Activated CD4-positive, alpha-beta T cell treated with anti-CD3 and anti-CD28 coated beads, Interleukin-2, amount 50 U/mL, for 16 hours (primary cell): Measurements from ENCODE around the gene PLIN5.
"Not testable (repeated sequence)": the region's sequence is repeated elsewhere in the genome, so short reads cannot be mapped to it uniquely, and the experiment has no call there.

ENCODE experiments used
- DNase-seq: peaks from one replicate; pipeline ENCODE4 v3.0.0-alpha.2; 2020

PLIN5 gene

DNA sequence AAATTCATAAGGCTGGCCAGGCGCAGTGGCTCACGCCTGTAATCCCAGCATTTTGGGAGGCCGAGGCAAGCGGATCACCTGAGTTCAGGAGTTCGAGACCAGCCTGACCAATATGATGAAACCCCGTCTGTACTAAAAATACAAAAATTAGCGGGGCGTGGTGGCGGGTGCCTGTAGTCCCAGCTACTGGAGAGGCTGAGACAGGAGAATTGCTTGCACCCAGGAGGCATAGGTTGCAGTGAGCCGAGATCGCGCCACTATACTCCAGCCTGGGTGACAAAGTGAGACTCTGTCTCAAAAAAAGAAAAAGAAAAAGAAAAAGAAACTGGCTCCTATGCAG, 6.8 kb upstream of the PLIN5 start:
- not testable (repeated sequence) for DNase-seq

DNA sequence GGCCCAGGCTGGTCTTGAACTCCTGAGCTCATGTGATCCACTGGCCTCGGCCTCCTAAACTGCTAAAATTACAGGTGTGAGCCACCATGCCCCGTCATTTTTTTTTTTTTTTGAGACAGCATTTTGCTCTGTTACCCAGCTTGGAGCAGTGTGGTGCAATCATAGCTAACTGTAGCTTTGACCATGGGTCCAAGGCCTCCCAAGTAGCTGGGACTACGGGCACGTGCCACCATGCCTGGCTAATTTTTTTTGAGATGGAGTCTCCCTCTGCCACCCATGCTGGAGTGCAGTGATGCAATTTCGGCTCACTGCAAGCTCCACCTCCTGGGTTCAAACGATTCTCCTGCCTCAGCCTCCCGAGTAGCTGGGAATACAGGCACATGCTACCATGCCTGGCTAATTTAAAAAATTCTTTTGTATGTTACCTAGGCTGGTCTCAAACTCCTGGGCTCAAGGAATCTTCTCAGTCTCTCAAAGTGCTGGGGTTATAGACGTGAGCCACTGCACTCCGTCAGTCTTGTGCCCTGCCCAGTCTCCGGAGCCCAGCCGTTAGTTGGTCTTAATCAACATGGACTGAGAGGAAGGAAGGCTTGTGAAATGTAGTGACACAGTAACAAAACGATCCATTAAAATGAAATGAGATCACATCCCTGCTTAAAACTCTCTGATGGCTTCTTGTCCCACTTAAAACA, 6.2 kb upstream of the PLIN5 start:
- DNase-seq: no peak

DNA sequence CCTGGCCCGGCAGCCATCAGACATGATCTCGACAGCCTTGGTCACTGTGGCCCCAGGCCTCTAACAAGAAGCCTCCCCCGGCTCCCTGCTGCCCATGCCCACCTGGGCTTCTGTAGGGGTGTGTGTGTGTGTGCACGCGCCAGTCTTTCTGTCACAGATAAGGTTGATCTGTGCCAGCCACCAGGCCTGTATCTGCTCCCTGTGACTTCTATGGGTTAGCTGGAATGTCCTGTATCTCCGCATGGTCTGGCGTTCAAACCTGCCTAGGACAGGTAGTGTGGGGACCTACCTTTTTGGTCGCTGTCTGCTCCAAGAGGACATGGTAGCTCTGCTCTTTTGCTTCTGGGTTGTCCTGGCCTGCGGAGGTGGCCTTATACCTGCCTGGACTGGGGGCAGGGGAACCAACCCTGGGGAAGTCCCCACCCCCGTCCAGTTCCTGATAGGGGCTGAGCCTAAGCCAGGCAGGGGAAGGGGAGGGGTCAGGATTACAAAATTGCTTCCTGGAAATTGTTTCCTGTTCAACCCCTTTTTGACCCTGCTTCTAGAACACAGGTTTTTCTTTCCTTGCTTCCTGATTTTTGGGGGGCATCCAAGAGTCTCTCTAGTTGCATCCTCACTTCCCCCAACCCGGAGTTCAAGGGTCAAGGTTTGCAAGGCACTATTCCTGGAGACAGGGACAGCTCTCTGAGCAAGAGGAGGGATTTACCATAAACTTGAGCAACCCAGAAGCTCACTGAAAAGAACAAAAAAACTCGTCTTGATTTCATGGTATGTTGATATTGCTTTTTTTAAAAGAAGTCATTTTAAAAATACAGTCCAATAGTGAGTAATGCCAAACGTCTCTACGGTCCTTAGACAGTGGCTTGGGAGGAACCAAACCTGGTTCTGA, 4.9 kb upstream of the PLIN5 start, which contains the start of gene LRG1:
Gene LRG1, minus strand, starts transcription at position 344 of the 889 bp plus-strand sequence. Its CDS starts 23 bp downstream, at position 321.
- DNase-seq: peak; percentile 16

DNA sequence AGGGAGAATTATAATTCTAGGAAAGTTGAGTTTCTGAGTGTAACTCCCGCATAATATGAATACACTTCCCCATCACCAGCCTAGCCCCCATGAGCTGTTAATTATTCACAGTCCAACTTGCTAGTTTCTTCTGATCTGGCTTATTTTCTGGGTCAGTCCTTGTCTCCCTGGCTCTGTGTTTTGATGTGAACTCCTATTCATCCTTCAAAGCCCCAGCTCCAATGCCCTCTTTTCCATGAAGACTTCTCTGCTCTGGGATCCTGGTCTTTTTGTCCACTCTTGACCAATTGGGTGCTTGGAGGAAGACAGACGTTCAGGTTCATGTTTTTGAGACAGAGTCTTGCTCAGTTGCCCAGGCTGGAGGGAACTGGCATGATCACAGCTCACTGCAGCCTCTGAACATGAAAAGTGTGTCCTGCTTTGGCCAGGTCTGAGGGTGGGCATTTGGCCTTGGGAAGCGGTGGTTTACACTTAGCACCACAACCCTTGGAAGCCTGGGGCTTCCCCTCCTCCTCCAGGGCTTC, 4.2 kb upstream of the PLIN5 start:
- DNase-seq: no peak

DNA sequence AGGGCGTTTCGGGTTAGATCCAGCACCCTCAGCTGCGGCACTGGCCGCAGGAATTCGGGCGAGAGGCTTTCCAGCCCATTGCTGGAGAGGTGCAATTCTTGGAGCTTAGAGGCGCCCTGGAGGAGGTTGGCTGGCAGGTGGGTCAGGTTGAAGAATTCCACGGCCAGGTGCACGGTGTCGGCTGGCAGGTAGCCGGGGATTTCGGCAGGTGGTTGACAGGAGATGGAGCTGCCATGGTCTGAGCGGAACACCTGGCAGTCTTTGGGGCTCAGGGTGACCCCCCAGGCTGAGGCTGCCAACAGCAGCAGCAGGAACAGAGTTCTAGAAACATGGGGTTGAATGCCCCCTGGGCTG, 3.6 kb upstream of the PLIN5 start:
- no peak for DNase-seq

DNA sequence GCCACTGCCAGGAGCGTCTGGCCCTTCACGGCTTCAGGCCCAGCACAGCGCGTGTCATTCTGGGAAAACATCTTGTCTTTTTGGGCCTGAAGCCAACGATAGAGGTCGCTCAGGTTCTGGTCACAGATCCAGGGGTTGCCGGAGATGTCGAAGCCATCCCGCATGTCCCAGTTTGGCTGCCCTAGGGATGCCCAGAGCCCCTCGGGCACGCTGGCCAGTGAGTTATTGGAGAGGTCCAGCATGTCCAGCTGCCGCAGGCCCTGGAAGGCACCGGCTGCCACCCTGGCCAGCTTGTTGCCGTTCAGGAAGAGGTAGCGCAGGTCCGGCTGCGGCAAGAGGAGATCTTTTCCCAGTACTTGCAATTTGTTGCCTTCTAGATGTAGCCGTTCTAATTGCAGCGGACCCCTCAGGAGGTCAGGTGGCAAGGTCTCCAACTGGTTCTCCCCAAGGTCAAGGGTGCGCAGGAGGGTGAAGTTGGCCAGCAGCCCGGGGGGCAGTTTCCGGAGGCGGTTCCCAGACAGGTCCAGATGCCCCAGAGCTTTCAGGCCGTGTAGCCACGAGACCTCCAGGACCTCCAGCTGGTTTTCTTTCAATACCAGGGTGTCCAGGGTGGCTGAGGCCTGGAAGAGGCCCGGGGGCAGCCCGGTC, 3.1 kb upstream of the PLIN5 start:
- no peak for DNase-seq

DNA sequence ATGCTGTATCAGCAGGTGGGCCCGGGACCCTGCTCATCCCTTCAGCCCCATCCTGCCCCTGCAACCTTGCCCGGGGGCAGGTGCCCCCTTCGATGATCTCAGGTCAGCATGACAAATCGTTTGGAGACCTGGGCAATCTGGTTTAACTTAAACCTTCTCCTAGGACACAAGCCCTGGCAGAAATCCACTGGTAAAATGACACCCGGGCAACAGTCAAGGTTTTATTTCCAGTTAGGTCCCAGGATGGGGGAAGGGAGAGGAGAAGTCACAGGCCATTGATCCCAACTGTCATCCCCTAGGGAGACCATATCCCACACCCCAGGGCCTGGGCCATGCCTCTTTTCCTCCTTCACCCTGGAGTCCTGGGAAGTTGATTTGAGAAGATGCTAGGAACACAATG, 1.8 kb upstream of the PLIN5 start:
- no peak for DNase-seq

DNA sequence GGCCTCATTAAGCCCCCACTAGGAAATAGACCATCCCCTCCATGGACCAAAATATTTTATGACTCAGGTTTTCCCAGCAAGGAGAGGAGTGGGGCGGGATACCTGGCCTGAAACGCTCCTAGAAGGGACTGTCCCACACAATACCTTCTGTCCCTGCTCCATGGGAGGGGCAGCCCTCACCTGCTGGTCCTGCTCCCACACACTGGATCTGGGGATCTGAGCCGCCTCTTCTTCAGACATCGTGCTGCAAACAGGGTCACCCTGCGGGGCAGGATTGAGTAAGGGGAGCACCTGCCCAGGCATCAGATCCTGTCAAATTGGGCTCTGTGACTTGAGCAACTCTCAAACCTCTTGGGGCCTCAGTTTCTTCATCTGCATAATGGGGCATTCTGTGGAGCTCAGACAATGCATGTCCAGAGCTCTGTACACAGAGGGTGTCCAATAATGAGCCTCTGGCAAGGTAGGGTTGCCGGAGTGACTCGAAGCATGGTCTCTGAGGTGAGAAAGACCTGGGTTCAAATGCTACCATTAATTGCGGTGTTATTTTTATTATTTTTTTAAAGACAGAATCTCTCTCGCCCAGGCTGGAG, 1.1 kb downstream of the PLIN5 start:
- no peak for DNase-seq

DNA sequence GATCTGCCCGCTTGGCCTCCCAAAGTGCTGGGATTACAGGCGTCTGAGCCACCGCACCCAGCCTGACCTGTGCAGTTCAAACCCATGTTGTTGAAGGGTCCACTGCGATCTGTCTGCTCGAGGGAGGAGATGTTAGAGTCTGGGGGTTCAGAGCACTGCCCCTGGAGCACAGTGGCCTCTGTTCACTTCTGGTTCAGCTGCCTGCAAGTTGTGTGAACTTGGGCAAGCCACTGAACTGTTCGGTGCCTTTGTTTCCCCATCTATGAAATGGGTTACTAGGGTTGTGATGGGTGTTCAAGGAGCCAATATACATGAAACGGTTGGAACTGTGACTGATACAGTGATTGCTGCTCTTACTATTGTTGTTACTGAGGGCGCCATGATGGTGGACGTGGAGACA, 1.7 kb downstream of the PLIN5 start:
- no peak for DNase-seq

DNA sequence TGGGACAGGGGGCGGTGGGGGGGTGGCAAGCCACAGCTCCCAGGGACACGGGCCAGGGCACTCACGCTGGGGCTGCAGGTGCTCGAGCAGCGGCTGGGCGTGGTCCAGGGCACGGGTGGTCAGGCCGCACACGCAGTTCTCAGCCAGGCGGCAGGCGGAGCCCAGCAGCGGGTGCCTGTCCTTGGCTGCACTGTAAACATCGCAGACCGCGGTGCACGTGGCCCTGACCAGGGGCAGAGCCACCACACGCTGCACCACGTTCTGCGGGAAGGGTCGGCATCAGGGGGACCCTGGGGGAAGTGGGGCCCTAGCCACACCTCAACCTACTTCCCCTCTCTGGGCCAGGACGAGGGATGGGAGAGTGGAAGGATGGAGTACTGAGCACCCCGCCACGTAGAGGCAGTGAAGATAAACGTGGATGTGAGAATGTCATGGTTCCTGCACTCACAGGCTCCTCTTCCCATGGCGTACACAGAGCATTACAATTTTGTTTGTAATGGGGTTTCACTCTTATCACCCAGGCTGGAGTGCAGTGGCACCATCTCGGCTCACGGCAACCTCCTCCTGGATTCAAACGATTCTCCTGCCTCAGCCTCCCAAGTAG, 3.4 kb downstream of the PLIN5 start:
- DNase-seq: no peak

DNA sequence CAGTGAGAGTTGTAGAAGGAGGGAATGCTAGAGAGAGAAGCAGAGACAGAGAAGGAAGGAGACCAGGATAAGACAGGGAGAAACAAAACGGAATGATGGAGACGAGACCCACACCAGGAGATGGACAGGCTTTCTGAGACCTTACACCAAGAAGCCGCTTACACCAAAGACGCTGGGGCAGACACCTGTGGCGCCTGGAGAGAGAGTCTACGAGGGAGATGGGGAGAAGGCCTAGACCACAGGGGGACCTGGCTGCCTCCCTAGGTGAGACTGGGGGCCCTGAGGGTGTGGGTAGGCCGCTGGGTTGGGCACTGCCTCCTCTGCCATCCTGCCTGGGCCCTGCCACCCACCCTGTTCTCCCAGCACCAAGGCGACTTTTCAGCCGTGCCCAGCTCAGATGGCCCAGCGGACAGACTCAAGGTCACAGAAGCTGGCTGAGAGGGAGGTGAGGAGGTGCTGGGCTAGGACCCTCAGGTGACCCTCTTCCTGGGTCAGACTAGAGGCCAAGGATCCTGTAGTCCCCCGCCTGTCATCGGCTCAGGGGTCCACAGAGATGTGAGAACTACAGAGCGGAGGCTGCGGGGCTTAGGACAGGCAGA, 5.0 kb downstream of the PLIN5 start:
- no peak for DNase-seq

DNA sequence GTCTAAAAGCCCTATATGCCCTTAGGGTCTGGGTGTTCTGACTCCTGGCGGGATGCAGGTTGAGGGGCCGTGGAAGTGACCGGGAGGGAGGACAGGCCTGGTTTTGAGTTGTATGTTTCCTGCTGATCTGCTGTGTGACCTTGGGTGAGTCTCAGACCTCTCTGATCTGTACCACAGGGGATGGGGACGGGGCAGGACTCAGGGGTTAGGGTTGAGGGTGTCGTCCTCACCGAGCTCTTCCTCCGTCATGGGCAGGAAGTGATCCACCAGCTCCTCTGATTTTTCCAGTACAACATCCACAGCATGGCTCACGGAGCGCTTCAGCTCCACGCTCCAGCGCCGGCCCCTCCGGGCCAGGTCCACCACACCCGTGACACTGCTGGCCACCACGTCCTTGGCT, 6.2 kb downstream of the PLIN5 start:
- DNase-seq: no peak

DNA sequence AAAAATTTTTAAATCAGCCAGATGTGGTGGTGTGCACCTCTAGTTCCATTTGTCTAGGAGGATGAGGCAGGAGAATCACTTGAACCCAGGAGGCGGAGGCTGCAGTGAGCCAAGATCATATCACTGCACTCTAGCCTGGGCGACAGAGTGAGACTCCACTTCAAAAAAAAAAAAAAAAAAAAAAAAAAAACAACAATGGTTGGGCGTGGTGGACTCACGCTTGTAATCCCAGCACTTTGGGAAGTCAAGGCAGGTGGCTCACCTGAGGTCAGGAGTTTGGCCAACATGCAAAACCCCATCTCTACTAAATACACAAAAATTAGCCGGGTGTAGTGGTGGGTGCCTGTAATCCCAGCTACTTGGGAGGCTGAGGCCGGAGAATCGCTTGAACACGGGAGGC, 7.6 kb downstream of the PLIN5 start:
- DNase-seq: not testable (repeated sequence)

DNA sequence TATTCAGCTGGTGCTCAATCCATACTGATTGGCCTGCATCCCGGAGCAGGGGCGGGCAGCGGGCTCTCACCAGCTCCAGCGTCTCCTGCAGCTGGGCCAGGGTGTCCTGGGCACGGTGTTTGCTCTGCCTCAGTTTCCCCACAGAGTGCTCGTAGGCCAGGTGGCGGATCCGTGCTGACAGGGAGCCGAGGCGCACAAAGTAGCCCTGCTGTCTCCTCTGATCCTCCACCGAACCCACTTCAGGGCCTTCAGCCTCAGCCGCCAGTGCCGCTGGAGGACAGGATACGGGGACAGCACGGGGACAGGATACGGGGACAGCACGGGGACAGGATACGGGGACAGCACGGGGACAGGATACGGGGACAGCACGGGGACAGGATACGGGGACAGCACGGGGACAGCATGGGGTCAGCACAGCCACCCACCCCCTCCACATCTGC, 9.4 kb downstream of the PLIN5 start:
- DNase-seq: no peak

DNA sequence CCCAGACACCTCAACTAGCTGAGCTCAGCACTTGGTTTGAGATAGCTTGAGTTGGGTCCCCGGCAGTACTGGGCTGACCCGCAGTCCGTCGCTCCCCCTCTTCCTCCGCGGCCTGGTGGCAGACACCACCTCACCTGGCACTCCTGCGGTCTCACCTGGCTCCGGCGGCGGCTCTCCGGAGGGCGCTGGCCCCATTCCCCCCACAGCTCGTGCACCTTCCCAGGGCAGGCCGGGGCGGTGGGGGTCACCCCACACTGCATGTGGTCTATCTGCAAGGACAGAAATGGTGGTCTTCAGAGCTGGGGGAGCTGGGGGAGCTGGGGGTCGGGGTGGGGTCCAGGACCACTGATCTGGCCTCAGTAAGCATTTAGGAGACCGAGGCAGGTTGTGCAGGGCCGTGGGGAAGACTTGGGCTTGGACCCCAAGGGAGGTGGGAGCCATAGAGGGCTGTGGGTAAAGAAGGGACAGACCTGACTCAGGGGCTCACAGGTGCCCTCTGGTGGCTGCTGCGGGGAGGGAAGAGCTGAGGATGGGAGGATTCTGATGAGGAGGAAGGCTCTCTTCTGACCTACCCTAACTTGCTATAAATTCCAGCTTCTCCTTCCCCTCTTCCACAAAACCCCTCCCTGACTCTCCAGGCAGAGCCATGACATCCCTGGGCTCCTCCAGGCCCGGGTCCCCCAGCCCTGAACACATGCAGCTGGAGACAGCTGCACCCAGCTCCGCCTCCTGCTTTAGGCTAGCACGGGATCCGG, 10.0 kb downstream of the PLIN5 start:
- peak; percentile 67 for DNase-seq

DNA sequence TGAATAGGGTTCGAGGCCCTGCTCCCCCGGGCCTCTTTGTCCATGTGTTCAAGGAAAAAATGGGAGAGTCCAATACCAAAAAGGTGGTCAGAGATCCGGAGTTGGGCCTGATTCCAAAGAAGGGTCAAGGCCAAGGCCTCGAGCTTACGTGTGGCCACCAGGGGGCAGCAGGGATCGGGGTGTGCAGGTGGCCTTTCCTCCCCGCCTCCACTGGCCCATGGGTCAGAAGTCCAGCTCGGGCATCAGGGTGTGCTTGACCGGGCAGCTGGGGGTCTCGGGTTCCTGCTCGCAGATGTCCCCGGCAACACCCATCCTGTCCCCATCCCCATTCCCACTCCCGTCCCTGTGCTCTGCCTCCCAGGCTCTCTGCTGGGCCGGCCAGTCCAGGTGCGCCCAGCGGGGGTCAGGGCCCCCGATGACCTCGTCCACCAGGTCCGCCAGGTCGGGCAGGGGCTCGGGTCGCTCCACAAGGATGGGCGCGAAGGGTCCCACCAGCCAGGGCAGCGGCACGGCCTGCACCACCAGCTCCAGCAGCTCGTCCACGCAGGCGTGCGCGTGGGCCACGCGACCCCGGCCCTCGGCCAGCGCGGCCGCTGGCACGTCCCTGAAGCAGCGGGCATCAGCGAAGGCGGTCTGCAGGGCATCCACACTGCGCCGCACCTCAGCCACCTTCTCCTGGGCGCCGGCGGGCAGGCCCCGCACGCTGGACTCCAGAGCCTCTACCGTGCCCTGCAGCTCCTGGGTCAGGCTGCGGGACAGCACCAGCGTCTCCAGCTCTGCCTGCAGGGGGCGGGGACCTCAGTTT, 11.5 kb downstream of the PLIN5 start:
- peak; percentile 14 for DNase-seq

DNA sequence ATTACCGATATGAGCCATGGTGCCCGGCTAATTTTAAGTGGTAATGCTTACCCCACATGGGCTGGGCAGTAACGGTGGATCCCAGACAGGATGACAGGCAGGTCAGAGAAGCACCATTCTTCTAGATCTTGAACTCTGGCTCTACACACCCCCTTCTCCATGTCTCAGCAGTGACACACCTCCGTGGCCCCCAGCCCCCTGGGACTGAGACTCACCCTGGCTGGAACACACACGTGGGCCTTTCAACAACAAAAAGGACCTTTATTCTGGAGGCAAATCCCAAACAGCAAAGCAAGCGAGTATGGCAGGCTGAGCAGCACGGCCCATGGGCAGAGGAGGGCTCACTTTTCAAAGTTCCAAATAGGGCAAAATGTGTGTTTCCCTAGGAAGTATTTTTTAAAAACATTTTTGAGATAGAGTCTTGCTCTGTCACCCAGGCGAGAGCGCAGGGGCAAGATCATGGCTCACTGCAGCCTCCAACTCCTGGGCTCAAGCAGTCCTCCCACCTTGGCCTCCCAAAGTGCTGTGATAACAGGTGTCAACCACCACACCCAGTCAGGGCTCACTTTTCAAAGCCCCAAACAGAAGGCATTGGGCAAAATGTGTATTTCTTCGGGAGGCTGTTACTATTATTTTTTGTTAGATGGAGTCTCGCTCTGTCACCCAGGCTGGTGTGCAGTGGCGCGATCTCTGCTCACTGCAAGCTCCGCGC, 12.6 kb downstream of the PLIN5 start:
- DNase-seq: no peak

DNA sequence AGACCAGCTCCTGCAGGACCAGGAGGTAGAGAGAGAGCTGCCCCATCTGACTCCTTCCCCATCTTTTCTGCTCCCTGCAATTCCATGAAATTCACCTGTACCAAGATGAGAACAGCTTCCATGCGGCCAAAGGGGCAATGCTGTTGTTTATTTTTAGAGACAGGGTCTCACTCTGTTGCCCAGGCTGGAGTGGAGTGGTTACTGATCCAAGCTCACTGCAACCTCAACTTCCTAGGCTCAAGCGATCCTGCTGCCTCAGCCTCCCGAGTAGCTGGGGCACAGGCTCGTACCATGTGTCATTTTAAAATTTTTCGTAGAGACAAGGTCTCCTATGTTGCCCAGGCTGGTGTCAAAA, 13.2 kb downstream of the PLIN5 start:
- no peak for DNase-seq

DNA sequence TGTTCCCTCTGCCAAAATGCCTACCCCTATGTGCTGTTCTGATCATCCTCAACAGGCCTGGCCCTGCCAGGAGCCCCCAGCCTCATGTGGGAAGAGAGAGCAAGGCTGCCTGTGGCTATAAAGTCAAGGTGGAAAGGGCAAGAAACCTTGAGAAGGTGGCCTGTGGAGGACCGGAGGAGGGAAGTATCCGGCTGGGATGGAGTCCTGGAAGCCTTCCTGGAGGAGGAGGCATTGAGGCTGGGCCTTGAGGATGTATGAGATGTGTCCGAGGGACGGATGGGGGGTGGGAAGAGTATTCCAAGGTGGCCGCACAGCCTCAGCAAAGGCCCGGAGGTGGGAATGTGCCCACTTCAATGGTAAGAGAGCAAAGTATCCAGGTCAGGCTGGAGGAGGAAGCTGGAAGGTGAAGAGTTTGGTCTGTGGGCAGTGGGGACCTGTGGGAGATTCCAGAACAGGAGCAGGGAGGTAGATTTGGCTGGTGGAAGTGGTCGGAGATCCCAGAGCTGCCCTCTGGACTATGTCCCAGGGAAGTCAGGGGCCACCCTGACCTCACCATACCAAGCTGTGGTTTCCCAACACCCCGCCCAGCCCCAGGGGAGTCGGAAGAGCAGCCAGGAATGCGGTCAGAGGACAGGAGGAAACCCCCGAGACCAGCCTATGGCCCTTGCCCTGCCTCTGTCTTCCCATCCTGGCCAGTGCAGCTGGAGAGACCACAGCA, 13.7 kb downstream of the PLIN5 start:
- no peak for DNase-seq
